WTC11 (cell line): ENCODE results near the gene NGLY1. TPM values are rescaled to one million over a fixed set of nuclear protein-coding genes. Genes with fewer than 3 reads are reported as not detected.

Experiments used
- ATAC-seq: fragments of 200-7000 bp; cut with Tn5 transposase; 2 replicates; pipeline ENCODE4 v1.10.0; 2021; ENCODE audit warnings: mild to moderate bottlenecking, moderate library complexity
- CTCF ChIA-PET: fragments of 300-600 bp; sonication (Branson Sonifier 250); formaldehyde crosslinking; loops from one replicate; lab custom pipeline; 2021; ENCODE audit warnings: antibody characterized with exemption; lab: Charles Lee
- POLR2A ChIA-PET: fragments of 350-600 bp; sonication (Branson Sonifier 250); formaldehyde crosslinking; loops from one replicate; lab custom pipeline; 2021; ENCODE audit warnings: antibody characterized with exemption; lab: Charles Lee
- DNase-seq: peaks from one replicate; pipeline ENCODE4 v3.0.0; 2021; ENCODE audit warnings: low spot score
- H3K27ac Mint-ChIP-seq: 2 replicates; pipeline ENCODE4 v1.8.0; 2021; ENCODE audit warnings: mixed read lengths
- H3K27me3 Mint-ChIP-seq: 2 replicates; pipeline ENCODE4 v1.8.0; 2021; ENCODE audit warnings: low read depth, mild to moderate bottlenecking, moderate library complexity, mixed read lengths
- H3K36me3 Mint-ChIP-seq: 2 replicates; pipeline ENCODE4 v1.8.0; 2021; ENCODE audit warnings: mixed read lengths
- H3K4me1 Mint-ChIP-seq: 2 replicates; pipeline ENCODE4 v1.8.0; 2022; ENCODE audit warnings: mixed read lengths
- H3K4me3 Mint-ChIP-seq: 2 replicates; pipeline ENCODE4 v1.8.0; 2021; ENCODE audit warnings: mild to moderate bottlenecking, moderate library complexity, mixed read lengths
- H3K9me3 Mint-ChIP-seq: 2 replicates; pipeline ENCODE4 v1.8.0; 2021; ENCODE audit warnings: mixed read lengths
- ATF2 ChIP-seq: sonication (generic); formaldehyde crosslinking; IDR thresholded peaks from 2 replicates; pipeline ENCODE4 v1.8.1; 2022; ENCODE audit warnings: low read depth, missing genetic modification reagents, borderline replicate concordance
- ATF6 ChIP-seq: sonication (generic); formaldehyde crosslinking; IDR thresholded peaks from 2 replicates; pipeline ENCODE4 v1.8.1; 2023; ENCODE audit warnings: mild to moderate bottlenecking, missing genetic modification reagents
- CREB1 ChIP-seq: sonication (generic); formaldehyde crosslinking; IDR thresholded peaks from 2 replicates; pipeline ENCODE4 v1.8.0; 2023; ENCODE audit warnings: mild to moderate bottlenecking, missing genetic modification reagents
- CTCF ChIP-seq: fragments of 200-600 bp; IDR thresholded peaks from 2 replicates; pipeline ENCODE4 v1.8.0; 2022; ENCODE audit warnings: antibody characterized with exemption
- E2F1 ChIP-seq: sonication (generic); formaldehyde crosslinking; IDR thresholded peaks from 2 replicates; pipeline ENCODE4 v1.8.0; 2022; ENCODE audit warnings: mild to moderate bottlenecking, missing genetic modification reagents
- E2F4 ChIP-seq: sonication (generic); formaldehyde crosslinking; IDR thresholded peaks from 2 replicates; pipeline ENCODE4 v1.8.1; 2022; ENCODE audit warnings: low read depth, mild to moderate bottlenecking, moderate library complexity, missing genetic modification reagents, borderline replicate concordance
- ELF4 ChIP-seq: sonication (generic); formaldehyde crosslinking; IDR thresholded peaks from 2 replicates; pipeline ENCODE4 v1.8.1; 2022; ENCODE audit warnings: low read depth, mild to moderate bottlenecking, moderate library complexity, missing genetic modification reagents
- FOXP1 ChIP-seq: sonication (generic); formaldehyde crosslinking; IDR thresholded peaks from 2 replicates; pipeline ENCODE4 v1.8.0; 2022; ENCODE audit warnings: missing genetic modification reagents, mild to moderate bottlenecking, moderate library complexity, borderline replicate concordance
- GABPB1 ChIP-seq: sonication (generic); formaldehyde crosslinking; IDR thresholded peaks from 2 replicates; pipeline ENCODE4 v1.8.1; 2023; ENCODE audit warnings: mild to moderate bottlenecking, missing genetic modification reagents
- HMGA2 ChIP-seq: fragments of 250-450 bp; sonication (Bioruptor Pico); IDR thresholded peaks from 2 replicates; pipeline ENCODE4 v1.4.0; 2021; ENCODE audit warnings: mild to moderate bottlenecking, moderate library complexity
- IRF1 ChIP-seq: sonication (generic); formaldehyde crosslinking; IDR thresholded peaks from 2 replicates; pipeline ENCODE4 v1.8.0; 2023; ENCODE audit warnings: missing genetic modification reagents
- IRF2 ChIP-seq: sonication (generic); formaldehyde crosslinking; IDR thresholded peaks from 2 replicates; pipeline ENCODE4 v1.8.0; 2022; ENCODE audit warnings: low read depth, missing genetic modification reagents, borderline replicate concordance
- JUN ChIP-seq: sonication (generic); formaldehyde crosslinking; IDR thresholded peaks from 2 replicates; pipeline ENCODE4 v1.8.0; 2023; ENCODE audit warnings: mild to moderate bottlenecking, missing genetic modification reagents
- NFYB ChIP-seq: sonication (generic); formaldehyde crosslinking; conservative IDR thresholded peaks from 2 replicates; pipeline ENCODE4 v1.8.0; 2022; ENCODE audit warnings: low read depth, missing genetic modification reagents
- PREB ChIP-seq: sonication (generic); formaldehyde crosslinking; IDR thresholded peaks from 2 replicates; pipeline ENCODE4 v1.8.1; 2022; ENCODE audit warnings: mild to moderate bottlenecking, missing genetic modification reagents, moderate library complexity, borderline replicate concordance
- SMAD3 ChIP-seq: sonication (generic); formaldehyde crosslinking; IDR thresholded peaks from 2 replicates; pipeline ENCODE4 v1.8.0; 2022; ENCODE audit warnings: missing genetic modification reagents, mild to moderate bottlenecking, borderline replicate concordance
- TCF7 ChIP-seq: sonication (generic); formaldehyde crosslinking; IDR thresholded peaks from 2 replicates; pipeline ENCODE4 v1.8.0; 2022; ENCODE audit warnings: mild to moderate bottlenecking, low read depth, missing genetic modification reagents, moderate library complexity
- TEAD1 ChIP-seq: sonication (generic); formaldehyde crosslinking; IDR thresholded peaks from 2 replicates; pipeline ENCODE4 v1.8.0; 2022; ENCODE audit warnings: mild to moderate bottlenecking, missing genetic modification reagents
- ZNF138 ChIP-seq: sonication (generic); formaldehyde crosslinking; conservative IDR thresholded peaks from 2 replicates; pipeline ENCODE4 v1.8.1; 2022; ENCODE audit warnings: mild to moderate bottlenecking, moderate library complexity, missing genetic modification reagents
- ZNF317 ChIP-seq: sonication (generic); formaldehyde crosslinking; IDR thresholded peaks from 2 replicates; pipeline ENCODE4 v1.8.1; 2023; ENCODE audit warnings: low read depth, mild to moderate bottlenecking, moderate library complexity, missing genetic modification reagents, borderline replicate concordance
- ZNF396 ChIP-seq: fragments of 250-450 bp; sonication (Bioruptor Pico); IDR thresholded peaks from 2 replicates; pipeline ENCODE4 v1.8.0; 2021; ENCODE audit warnings: mild to moderate bottlenecking, moderate library complexity, borderline replicate concordance
- ZNF423 ChIP-seq: fragments of 250-450 bp; sonication (Bioruptor Pico); IDR thresholded peaks from 2 replicates; pipeline ENCODE4 v2.1.2; 2022; ENCODE audit warnings: mild to moderate bottlenecking, moderate library complexity
- ZNF425 ChIP-seq: fragments of 250-450 bp; sonication (Bioruptor Pico); conservative IDR thresholded peaks from 2 replicates; pipeline ENCODE4 v1.9.0; 2021; ENCODE audit warnings: mild to moderate bottlenecking
- total RNA-seq: library from RNA; stranded (reverse); gene quantifications from 3 replicates; pipeline ENCODE4 v1.2.3, GENCODE V29; 2021

Gene NGLY1
- total RNA-seq, 1 experiment from 2014 or later: 20.6 TPM

- TF ChIP-seq ELF4 (CRISPR knock-in tag) (no peak), ZNF317 (CRISPR knock-in tag) (no peak), TEAD1 (CRISPR knock-in tag) (no peak), ATF2 (no peak)
Observed at GRCh38 chr3:25713341-25713985, 69.8 kb downstream of the NGLY1 start (continued).

GRCh38 chr3:25711090-25711489 lies 72.2 kb downstream of the NGLY1 start:
- ChIA-PET CTCF (no interaction called here), POLR2A (interaction anchor here (0.6 kb wide), 1 partner anchor 1132 kb away, joined by 7 read pairs; no protein-coding TSS in a partner anchor)
- no peaks in the 10 kb centered on the region for H3K9me3 Mint-ChIP-seq
- H3K27ac Mint-ChIP-seq: no peak overlapping the region
- DNase-seq: no peak
- no peaks in the 10 kb centered on the region for H3K36me3 Mint-ChIP-seq
- TF ChIP-seq TCF7 (CRISPR knock-in tag) (no peak), ATF6 (CRISPR knock-in tag) (no peak), ZNF396 (CRISPR knock-in tag) (no peak), IRF1 (CRISPR knock-in tag) (no peak), NFYB (CRISPR knock-in tag) (no peak), GABPB1 (CRISPR knock-in tag) (no peak), E2F4 (CRISPR knock-in tag) (no peak), CREB1 (CRISPR knock-in tag) (no peak), IRF2 (no peak), SMAD3 (CRISPR knock-in tag) (no peak), HMGA2 (no peak), FOXP1 (no peak), ZNF138 (CRISPR knock-in tag) (no peak)
- no peaks in the 10 kb centered on the region for H3K4me1 Mint-ChIP-seq
- H3K4me3 Mint-ChIP-seq: no peak overlapping the region
- no peaks in the 10 kb centered on the region for H3K27me3 Mint-ChIP-seq
- ATAC-seq: no peak

- no peaks in the 10 kb centered on the region for H3K9me3 Mint-ChIP-seq
- no peaks in the 10 kb centered on the region for H3K36me3 Mint-ChIP-seq
- ChIA-PET CTCF (no interaction called here), POLR2A (no interaction called here)
- DNase-seq (no peak), ATAC-seq (no peak)
- H3K4me3 Mint-ChIP-seq: no peak overlapping the region
- no peaks in the 10 kb centered on the region for H3K4me1 Mint-ChIP-seq
- H3K27ac Mint-ChIP-seq: no peak overlapping the region
- no peaks in the 10 kb centered on the region for H3K27me3 Mint-ChIP-seq
- TF ChIP-seq ZNF423 (CRISPR knock-in tag) (no peak), ZNF425 (CRISPR knock-in tag) (no peak), CTCF (no peak), E2F1 (CRISPR knock-in tag) (no peak), JUN (no peak), PREB (CRISPR knock-in tag) (no peak)
Observed at GRCh38 chr3:25708036-25708435, 75.2 kb downstream of the NGLY1 start.
